Measurements from ENCODE around the gene WWC1. TPM values are rescaled to one million over a fixed set of nuclear protein-coding genes. Genes with fewer than 3 reads are reported as not detected.
"Not testable (repeated sequence)": the region's sequence is repeated elsewhere in the genome, so short reads cannot be mapped to it uniquely, and the experiment has no call there.

WWC1 gene
- polyA plus RNA-seq, 1 donor, result 80.0 TPM

GRCh38 chr5:168409591-168410458 is 118.4 kb downstream of the WWC1 start:
- no peak for DNase-seq

GRCh38 chr5:168411871-168412270 is 120.4 kb downstream of the WWC1 start:
- no peak for DNase-seq

- no peak for DNase-seq
Observed at GRCh38 chr5:168413062-168413461, 121.6 kb downstream of the WWC1 start.

GRCh38 chr5:168413596-168413995 is 122.2 kb downstream of the WWC1 start:
- DNase-seq, result no peak

- DNase-seq, result no peak
Observed at GRCh38 chr5:168415401-168415800, 124.0 kb downstream of the WWC1 start.

GRCh38 chr5:168415971-168416370 is 124.5 kb downstream of the WWC1 start:
- DNase-seq, result no peak

- no peak for DNase-seq
Observed at GRCh38 chr5:168417731-168418429, 126.4 kb downstream of the WWC1 start.

GRCh38 chr5:168420461-168420860 is 129.0 kb downstream of the WWC1 start:
- DNase-seq, result no peak

GRCh38 chr5:168422431-168422830 is 131.0 kb downstream of the WWC1 start:
- DNase-seq, result no peak

GRCh38 chr5:168423478-168423877 is 132.0 kb downstream of the WWC1 start:
- DNase-seq, result no peak

GRCh38 chr5:168423971-168424370 is 132.5 kb downstream of the WWC1 start:
- DNase-seq, result no peak

- DNase-seq, result no peak
Observed at GRCh38 chr5:168424594-168425323, 133.3 kb downstream of the WWC1 start.

GRCh38 chr5:168426007-168426863 is 134.8 kb downstream of the WWC1 start:
- no peak for DNase-seq

- no peak for DNase-seq
Observed at GRCh38 chr5:168426864-168427172, 135.4 kb downstream of the WWC1 start.

GRCh38 chr5:168427224-168427623 is 135.8 kb downstream of the WWC1 start:
- DNase-seq, result no peak

- no peak for DNase-seq
Observed at GRCh38 chr5:168428552-168428951, 137.1 kb downstream of the WWC1 start.

GRCh38 chr5:168430296-168430695 is 138.9 kb downstream of the WWC1 start:
- DNase-seq, result no peak

- no peak for DNase-seq
Observed at GRCh38 chr5:168432903-168433302, 141.5 kb downstream of the WWC1 start.

- DNase-seq, result peak; percentile 44
Observed at GRCh38 chr5:168434001-168434400, 142.6 kb downstream of the WWC1 start.

GRCh38 chr5:168434746-168435321 is 143.4 kb downstream of the WWC1 start:
- no peak for DNase-seq

- DNase-seq, result not testable (repeated sequence)
Observed at GRCh38 chr5:168435340-168435739, 143.9 kb downstream of the WWC1 start.

GRCh38 chr5:168438349-168438748 is 146.9 kb downstream of the WWC1 start:
- DNase-seq, result no peak

Measured in left kidney (tissue), 2 donors.